Ovary (tissue), 3 donors: Measurements from ENCODE around the gene TRNP1.

Experiments used
- CTCF ChIP-seq, 3 donors: fragments of 450-650 bp in 2 of 3; fragments of 200-600 bp in 1 of 3; IDR thresholded peaks; one replicate each; pipeline versions ENCODE4 v1.5.1 to v1.8.0; 2016 to 2022; ENCODE audit warnings: antibody characterized with exemption in 3 of 3, mild to moderate bottlenecking in 1 of 3
- POLR2A ChIP-seq: fragments of 450-650 bp; IDR thresholded peaks from one replicate; pipeline ENCODE4 v1.6.1; 2017; ENCODE audit warnings: antibody characterized with exemption, mild to moderate bottlenecking, moderate library complexity
- donor health status: DM: no; HTN: no; CAD: no.

GRCh38 chr1:26996665-26997064, 3.2 kb downstream of the TRNP1 start:
- TF ChIP-seq POLR2A: no peak
- TF ChIP-seq CTCF (IDR thresholded peaks at IDR 0.05): no peak
